ENCODE results near the gene ITGBL1. TPM values are rescaled to one million over a fixed set of nuclear protein-coding genes. Genes with fewer than 3 reads are reported as not detected.

ITGBL1 gene
- total and polyA plus RNA-seq, 2 of the 8 experiments (the other 6 are each of a cell fraction or from before 2014, with no cell fraction given), result not detected

- Histone ChIP-seq H3K4me3 (ENCODE audit: extremely low read depth in 1 of 4, insufficient read depth in 2 of 4, low read depth in 3 of 4, low read length in 4 of 4) (no peak overlapping the region), H2BK20ac (ENCODE audit: low read length) (no peak overlapping the region), H3K36me3 (ENCODE audit: control insufficient read depth in 2 of 4, insufficient read depth in 4 of 4, low read length in 3 of 4) (no peaks in the 10 kb centered on the region), H3K9ac (replicated peaks in 1 of 4; ENCODE audit: extremely low read depth in 1 of 4, low read depth in 3 of 4, low read length in 3 of 4) (no peak overlapping the region), H3K14ac (ENCODE audit: insufficient read length) (no peak overlapping the region), H3K23me2 (ENCODE audit: low read depth, low read length) (no peaks in the 10 kb centered on the region), H3K79me2 (ENCODE audit: control insufficient read depth in 1 of 2, insufficient read depth in 2 of 2, low read length in 2 of 2) (no peaks in the 10 kb centered on the region), H2BK120ac (replicated peaks; ENCODE audit: low read depth, low read length) (no peak overlapping the region), H3K4me2 (ENCODE audit: insufficient read depth in 1 of 2, low read depth in 2 of 2, low read length in 2 of 2) (no peak overlapping the region), H2AK5ac (ENCODE audit: low read depth, low read length) (no peak overlapping the region), H2BK5ac (ENCODE audit: low read depth, low read length) (no peak overlapping the region), H3K9me3 (ENCODE audit: insufficient read depth in 2 of 2, low read depth in 1 of 2, low read length in 1 of 2) (no peaks in the 10 kb centered on the region), H2BK15ac (ENCODE audit: low read length) (no peak overlapping the region), H3K4me1 (replicated peaks in 1 of 4; ENCODE audit: control insufficient read depth in 3 of 4, insufficient read depth in 4 of 4, low read length in 3 of 4) (peaks cover 0 to 2% (median 0%) of the 10 kb centered on the region in 4 experiments; a peak in 2 of 7 replicates), H3K23ac (ENCODE audit: insufficient read length) (no peak overlapping the region), H3K4ac (replicated peaks; ENCODE audit: insufficient read length, low read depth, low read length) (no peak overlapping the region), H4K20me1 (replicated peaks in 1 of 2; ENCODE audit: control insufficient read depth in 1 of 2, insufficient read depth in 2 of 2, low read length in 2 of 2) (no peaks in the 10 kb centered on the region), H3K56ac (replicated peaks; ENCODE audit: insufficient read length, low read depth, low read length) (no peak overlapping the region), H4K91ac (replicated peaks; ENCODE audit: insufficient read length, low read length) (no peak overlapping the region), H3K27ac (ENCODE audit: low read depth, low read length) (no peak overlapping the region), H2BK12ac (ENCODE audit: low read depth, low read length) (no peak overlapping the region), H2AFZ (ENCODE audit: low read length) (no peak overlapping the region), H3K18ac (ENCODE audit: extremely low read depth, low read length) (no peak overlapping the region), H3K27me3 (replicated peaks in 1 of 4; ENCODE audit: control insufficient read depth in 3 of 4, extremely low read depth in 1 of 4, insufficient read depth in 3 of 4, low read length in 3 of 4) (no peaks in the 10 kb centered on the region), H3K79me1 (ENCODE audit: low read depth, low read length) (no peaks in the 10 kb centered on the region), H4K8ac (ENCODE audit: extremely low read depth, insufficient read depth, low read length) (no peak overlapping the region), H4K5ac (ENCODE audit: insufficient read length, low read depth, low read length) (no peak overlapping the region)
- no peak for FAIRE-seq
- POLR2A ChIA-PET (ENCODE audit: partially characterized antibody), result no interaction called here
- 90% methylated on average over 3 of the region's 3 CpGs; no CpG with 5 or more reads in 1 of the 2 experiments for WGBS, 2 experiments (ENCODE audit: extremely low coverage in 1 of 2, insufficient coverage in 1 of 2, insufficient read length in 1 of 2, insufficient replicate concordance in 2 of 2, low coverage in 1 of 2, low lambda C conversion rate in 2 of 2, missing lambda C conversion rate in 1 of 2)
- CTCF ChIA-PET (ENCODE audit: partially characterized antibody), result no interaction called here
- no peak for DNase-seq (ENCODE audit: low read depth in 1 of 2, low spot score in 2 of 2)
- no peak for TF ChIP-seq KDM1A (IDR thresholded peaks at IDR 0.05; ENCODE audit: borderline replicate concordance, low read length)
- no peak for TF ChIP-seq YY1 (IDR thresholded peaks at IDR 0.05; ENCODE audit: low read depth, low read length)
- no peak for TF ChIP-seq EP300 (IDR thresholded peaks at IDR 0.05; ENCODE audit: borderline replicate concordance in 1 of 2, low read depth in 2 of 2, low read length in 2 of 2)
- no peak for TF ChIP-seq RAD21 (IDR thresholded peaks at IDR 0.05 in 1 of 2, conservative IDR thresholded peaks at IDR 0.05 in 1 of 2; ENCODE audit: low read depth in 2 of 2, low read length in 2 of 2)
- TF ChIP-seq RNF2 (IDR thresholded peaks at IDR 0.05; ENCODE audit: borderline replicate concordance, low read depth, low read length, missing control alignments, poor library complexity, severe bottlenecking), result no peak
- no peak for TF ChIP-seq POU5F1 (IDR thresholded peaks at IDR 0.05; ENCODE audit: low read depth, low read length)
- no peak for TF ChIP-seq PHF8 (conservative IDR thresholded peaks at IDR 0.05; ENCODE audit: low read depth, low read length)
- no peak for TF ChIP-seq CHD1 (IDR thresholded peaks at IDR 0.05; ENCODE audit: low read depth, low read length)
- no peak for TF ChIP-seq CTCF (IDR thresholded peaks at IDR 0.05; ENCODE audit: control extremely low read depth in 1 of 3, insufficient read depth in 1 of 3, low read depth in 1 of 3, low read length in 3 of 3)
- TF ChIP-seq TEAD4 (IDR thresholded peaks at IDR 0.05; ENCODE audit: low read depth, low read length), result no peak
- no peak for TF ChIP-seq CEBPB (IDR thresholded peaks at IDR 0.05; ENCODE audit: low read depth, low read length)
Observed at GRCh38 chr13:101752432-101752831, 300.0 kb downstream of the ITGBL1 start.
